Liver (tissue), 9 donors: ENCODE data around the gene VAV3. TPM values are rescaled to one million over a fixed set of nuclear protein-coding genes. Genes with fewer than 3 reads are reported as not detected.

Experiments
- DNase-seq: peaks from one replicate; pipeline ENCODE4 v3.0.0-alpha.2; 2017; ENCODE audit warnings: low spot score
- H3K27ac ChIP-seq, 2 donors: one replicate each; pipeline ENCODE4 v1.7.0; 2013; ENCODE audit warnings: inconsistent platforms in 2 of 2, low read length in 2 of 2, control low read depth in 1 of 2, low read depth in 1 of 2, mild to moderate bottlenecking in 1 of 2
- H3K27me3 ChIP-seq, 4 donors: one replicate each; pipeline versions ENCODE4 v1.6.1 to v1.7.0; 2013; ENCODE audit warnings: low read length in 3 of 4, inconsistent platforms in 1 of 4, mild to moderate bottlenecking in 1 of 4, moderate library complexity in 1 of 4; ENCODE audit not compliant: control insufficient read depth in 4 of 4, insufficient read depth in 4 of 4
- H3K36me3 ChIP-seq, 4 donors: one replicate each; pipeline versions ENCODE4 v1.6.1 to v1.7.0; 2013; ENCODE audit warnings: low read length in 3 of 4, mild to moderate bottlenecking in 3 of 4, low read depth in 1 of 4, moderate library complexity in 1 of 4; ENCODE audit not compliant: control insufficient read depth in 4 of 4, insufficient read depth in 3 of 4
- H3K4me1 ChIP-seq, 4 donors: one replicate each; pipeline versions ENCODE4 v1.6.1 to v1.7.0; 2013; ENCODE audit warnings: low read length in 3 of 4, mild to moderate bottlenecking in 3 of 4, moderate library complexity in 1 of 4; ENCODE audit not compliant: control insufficient read depth in 4 of 4, insufficient read depth in 4 of 4
- H3K4me3 ChIP-seq, 3 donors: one replicate each; pipeline versions ENCODE4 v1.6.1 to v1.7.0; 2013; ENCODE audit warnings: low read length in 3 of 3, control low read depth in 1 of 3, low read depth in 1 of 3, mild to moderate bottlenecking in 1 of 3
- H3K9ac ChIP-seq, 2 donors: one replicate each; pipeline ENCODE4 v1.7.0; 2013; ENCODE audit warnings: low read length in 2 of 2, mild to moderate bottlenecking in 2 of 2, moderate library complexity in 2 of 2, control low read depth in 1 of 2, low read depth in 1 of 2
- H3K9me3 ChIP-seq, 4 donors: one replicate each; pipeline versions ENCODE4 v1.6.1 to v1.7.0; 2013; ENCODE audit warnings: low read length in 3 of 4; ENCODE audit not compliant: control insufficient read depth in 4 of 4
- EGR1 ChIP-seq, 2 donors: IDR thresholded peaks; 2 replicates each; pipeline ENCODE4 v1.6.1; 2016 to 2018; ENCODE audit warnings: antibody characterized with exemption in 2 of 2, low read depth in 2 of 2
- FOXA1 ChIP-seq: IDR thresholded peaks from 2 replicates; pipeline ENCODE4 v1.6.1; 2016; ENCODE audit warnings: antibody characterized with exemption
- FOXA2 ChIP-seq: IDR thresholded peaks from 2 replicates; pipeline ENCODE4 v1.6.1; 2016; ENCODE audit warnings: antibody characterized with exemption
- GABPA ChIP-seq, 2 donors: IDR thresholded peaks in 1 of 2; conservative IDR thresholded peaks in 1 of 2; 2 replicates each; pipeline ENCODE4 v1.6.1; 2016; ENCODE audit warnings: antibody characterized with exemption in 2 of 2, mild to moderate bottlenecking in 1 of 2, moderate library complexity in 1 of 2
- HNF4A ChIP-seq, 2 donors: conservative IDR thresholded peaks; 2 replicates each; pipeline ENCODE4 v1.6.1; 2016; ENCODE audit warnings: antibody characterized with exemption in 2 of 2, mild to moderate bottlenecking in 2 of 2
- HNF4G ChIP-seq: IDR thresholded peaks from 2 replicates; pipeline ENCODE4 v1.6.1; 2016; ENCODE audit warnings: antibody characterized with exemption
- JUND ChIP-seq, 2 donors: IDR thresholded peaks; 2 replicates each; pipeline ENCODE4 v1.6.1; 2016; ENCODE audit warnings: antibody characterized with exemption in 2 of 2
- NR2F2 ChIP-seq: IDR thresholded peaks from 2 replicates; pipeline ENCODE4 v1.6.1; 2016; ENCODE audit warnings: antibody characterized with exemption
- RAD21 ChIP-seq, 2 donors: IDR thresholded peaks; 2 replicates each; pipeline ENCODE4 v1.6.1; 2016; ENCODE audit warnings: antibody characterized with exemption in 2 of 2, mild to moderate bottlenecking in 2 of 2
- RXRA ChIP-seq, 2 donors: IDR thresholded peaks; 2 replicates each; pipeline ENCODE4 v1.6.1; 2017 to 2018; ENCODE audit warnings: antibody characterized with exemption in 2 of 2, mild to moderate bottlenecking in 1 of 2
- SP1 ChIP-seq: IDR thresholded peaks from 2 replicates; pipeline ENCODE4 v1.6.1; 2018; ENCODE audit warnings: antibody characterized with exemption, mild to moderate bottlenecking
- TAF1 ChIP-seq: conservative IDR thresholded peaks from 2 replicates; pipeline ENCODE4 v1.6.1; 2016; ENCODE audit warnings: antibody characterized with exemption, mild to moderate bottlenecking
- YY1 ChIP-seq: IDR thresholded peaks from 2 replicates; pipeline ENCODE4 v1.6.1; 2016; ENCODE audit warnings: antibody characterized with exemption, mild to moderate bottlenecking
- WGBS: extraction: QIAGEN DNeasy Blood & Tissue Kit; methylation state at CpG from one replicate; pipeline ENCODE4 v1.1.7; 2013; 5-methylcytosine and 5-hydroxymethylcytosine counted together
- polyA plus RNA-seq, 2 donors: library from polyadenylated mRNA; stranded (reverse) in 1 of 2; unstranded in 1 of 2; fragments of 200-250 nt in 1 of 2; fragments of >200 nt in 1 of 2; fragmentation: Nextera tagmentation in 1 of 2; extraction: Ambion mirVana in 1 of 2; gene quantifications; one replicate each; pipeline versions ENCODE4 v1.2.1 to v1.2.3, GENCODE V29; 2013 to 2015
- total RNA-seq, 2 donors: library from RNA; depleted of rRNA; stranded (reverse); fragments of >200 nt; gene quantifications; one replicate each; pipeline ENCODE4 v1.2.3, GENCODE V29; 2014
- TF ChIP-seq, protein P1 (sequence below): fragments of 150-350 bp; IDR thresholded peaks from 2 replicates; pipeline ENCODE4 v1.5.1; 2017; ENCODE audit warnings: improper control_type of control experiment, low read depth, low read length; ENCODE audit not compliant: missing input control
- TF ChIP-seq, protein P2 (sequence below): IDR thresholded peaks from 2 replicates; pipeline ENCODE4 v1.6.1; 2016; ENCODE audit warnings: antibody characterized with exemption
- TF ChIP-seq, protein P3 (sequence below): IDR thresholded peaks from 2 replicates; pipeline ENCODE4 v1.6.1; 2016; ENCODE audit warnings: antibody characterized with exemption
- TF ChIP-seq, protein P4 (sequence below): IDR thresholded peaks from 2 replicates; pipeline ENCODE4 v1.6.1; 2016; ENCODE audit warnings: antibody characterized with exemption, mild to moderate bottlenecking
- donor health status: healthy.
- donor health status: healthy.
- donor health status: healthy.
- donor health status: healthy.
- donor health status: healthy.

VAV3 gene
- total and polyA plus RNA-seq, 4 donors: 0.46 to 4.8 (median 2.7) TPM

DNA sequence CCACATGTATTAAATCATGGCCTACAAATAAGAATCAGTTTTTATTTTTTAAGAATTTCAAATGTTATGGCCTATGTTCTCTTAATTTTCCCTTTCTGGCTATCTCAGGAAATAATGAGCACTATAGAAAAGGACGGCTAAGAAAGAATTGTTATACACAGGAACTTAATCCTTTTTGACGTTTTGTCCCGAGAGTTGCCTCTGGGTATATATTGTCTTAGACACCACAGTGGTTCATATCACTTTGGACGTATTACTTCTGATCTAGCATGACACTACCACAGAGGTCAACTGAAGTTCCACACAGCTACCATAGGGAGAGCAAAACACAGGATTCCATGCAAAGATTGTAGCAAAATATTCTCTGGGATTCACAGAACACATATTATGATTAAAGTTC, 307.6 kb downstream of the VAV3 start:
- WGBS: 90% methylated on average over 4 of the region's 4 CpGs
- TF ChIP-seq HNF4G (no peak), JUND (IDR thresholded peaks at IDR 0.05) (no peak)

DNA sequence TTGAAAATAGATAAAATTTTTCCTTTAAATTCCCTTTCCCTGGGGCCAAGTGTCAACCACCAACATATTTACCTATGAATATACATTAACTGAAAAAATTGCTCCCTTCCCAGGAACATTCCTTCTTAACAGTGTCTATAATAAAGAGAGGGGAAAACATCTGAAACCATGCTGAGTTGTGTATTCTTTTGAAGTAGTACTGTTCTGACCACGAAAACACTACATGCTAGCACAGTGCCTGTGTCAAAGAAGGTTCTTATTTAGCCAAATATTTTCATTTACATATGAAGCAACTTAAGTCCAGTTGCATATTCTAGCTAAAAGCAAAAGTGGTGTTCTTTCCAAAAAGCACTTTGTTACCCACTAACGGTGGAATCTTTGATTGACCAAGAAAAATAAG, 311.2 kb downstream of the VAV3 start:
- no peaks in the 10 kb centered on the region for H3K9me3 ChIP-seq
- DNase-seq: no peak
- no peaks in the 10 kb centered on the region for H3K36me3 ChIP-seq
- no peaks in the 10 kb centered on the region for H3K27me3 ChIP-seq
- no peak overlapping the region for H3K4me3 ChIP-seq
- no peak overlapping the region for H3K27ac ChIP-seq
- WGBS: 57% methylated on average over 2 of the region's 2 CpGs
- H3K4me1 ChIP-seq: peaks cover 0 to 1% (median 0%) of the 10 kb centered on the region in 4 donors
- no peak overlapping the region for H3K9ac ChIP-seq
- TF ChIP-seq, protein P1, sequence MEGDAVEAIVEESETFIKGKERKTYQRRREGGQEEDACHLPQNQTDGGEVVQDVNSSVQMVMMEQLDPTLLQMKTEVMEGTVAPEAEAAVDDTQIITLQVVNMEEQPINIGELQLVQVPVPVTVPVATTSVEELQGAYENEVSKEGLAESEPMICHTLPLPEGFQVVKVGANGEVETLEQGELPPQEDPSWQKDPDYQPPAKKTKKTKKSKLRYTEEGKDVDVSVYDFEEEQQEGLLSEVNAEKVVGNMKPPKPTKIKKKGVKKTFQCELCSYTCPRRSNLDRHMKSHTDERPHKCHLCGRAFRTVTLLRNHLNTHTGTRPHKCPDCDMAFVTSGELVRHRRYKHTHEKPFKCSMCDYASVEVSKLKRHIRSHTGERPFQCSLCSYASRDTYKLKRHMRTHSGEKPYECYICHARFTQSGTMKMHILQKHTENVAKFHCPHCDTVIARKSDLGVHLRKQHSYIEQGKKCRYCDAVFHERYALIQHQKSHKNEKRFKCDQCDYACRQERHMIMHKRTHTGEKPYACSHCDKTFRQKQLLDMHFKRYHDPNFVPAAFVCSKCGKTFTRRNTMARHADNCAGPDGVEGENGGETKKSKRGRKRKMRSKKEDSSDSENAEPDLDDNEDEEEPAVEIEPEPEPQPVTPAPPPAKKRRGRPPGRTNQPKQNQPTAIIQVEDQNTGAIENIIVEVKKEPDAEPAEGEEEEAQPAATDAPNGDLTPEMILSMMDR: no peak
- TF ChIP-seq HNF4G: no peak
- no peak for TF ChIP-seq FOXA1
- TF ChIP-seq, protein P2, sequence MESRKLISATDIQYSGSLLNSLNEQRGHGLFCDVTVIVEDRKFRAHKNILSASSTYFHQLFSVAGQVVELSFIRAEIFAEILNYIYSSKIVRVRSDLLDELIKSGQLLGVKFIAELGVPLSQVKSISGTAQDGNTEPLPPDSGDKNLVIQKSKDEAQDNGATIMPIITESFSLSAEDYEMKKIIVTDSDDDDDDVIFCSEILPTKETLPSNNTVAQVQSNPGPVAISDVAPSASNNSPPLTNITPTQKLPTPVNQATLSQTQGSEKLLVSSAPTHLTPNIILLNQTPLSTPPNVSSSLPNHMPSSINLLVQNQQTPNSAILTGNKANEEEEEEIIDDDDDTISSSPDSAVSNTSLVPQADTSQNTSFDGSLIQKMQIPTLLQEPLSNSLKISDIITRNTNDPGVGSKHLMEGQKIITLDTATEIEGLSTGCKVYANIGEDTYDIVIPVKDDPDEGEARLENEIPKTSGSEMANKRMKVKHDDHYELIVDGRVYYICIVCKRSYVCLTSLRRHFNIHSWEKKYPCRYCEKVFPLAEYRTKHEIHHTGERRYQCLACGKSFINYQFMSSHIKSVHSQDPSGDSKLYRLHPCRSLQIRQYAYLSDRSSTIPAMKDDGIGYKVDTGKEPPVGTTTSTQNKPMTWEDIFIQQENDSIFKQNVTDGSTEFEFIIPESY: no peak
- no peak for TF ChIP-seq GABPA (IDR thresholded peaks at IDR 0.05 in 1 of 2, conservative IDR thresholded peaks at IDR 0.05 in 1 of 2)
- no peak for TF ChIP-seq JUND (IDR thresholded peaks at IDR 0.05)
- TF ChIP-seq, protein P3, sequence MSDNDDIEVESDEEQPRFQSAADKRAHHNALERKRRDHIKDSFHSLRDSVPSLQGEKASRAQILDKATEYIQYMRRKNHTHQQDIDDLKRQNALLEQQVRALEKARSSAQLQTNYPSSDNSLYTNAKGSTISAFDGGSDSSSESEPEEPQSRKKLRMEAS: no peak
- TF ChIP-seq RXRA (IDR thresholded peaks at IDR 0.05): no peak
- TF ChIP-seq FOXA2: no peak
- TF ChIP-seq NR2F2: no peak
- no peak for TF ChIP-seq RAD21 (IDR thresholded peaks at IDR 0.05)
- no peak for TF ChIP-seq TAF1

More for the DNA sequence above, 307.6 kb downstream of the VAV3 start:
- no peaks in the 10 kb centered on the region for H3K36me3 ChIP-seq
- no peaks in the 10 kb centered on the region for H3K4me1 ChIP-seq
- no peak for DNase-seq
- H3K9ac ChIP-seq: no peak overlapping the region
- H3K27me3 ChIP-seq: no peaks in the 10 kb centered on the region
- no peaks in the 10 kb centered on the region for H3K9me3 ChIP-seq
- no peak overlapping the region for H3K4me3 ChIP-seq
- no peak overlapping the region for H3K27ac ChIP-seq

DNA sequence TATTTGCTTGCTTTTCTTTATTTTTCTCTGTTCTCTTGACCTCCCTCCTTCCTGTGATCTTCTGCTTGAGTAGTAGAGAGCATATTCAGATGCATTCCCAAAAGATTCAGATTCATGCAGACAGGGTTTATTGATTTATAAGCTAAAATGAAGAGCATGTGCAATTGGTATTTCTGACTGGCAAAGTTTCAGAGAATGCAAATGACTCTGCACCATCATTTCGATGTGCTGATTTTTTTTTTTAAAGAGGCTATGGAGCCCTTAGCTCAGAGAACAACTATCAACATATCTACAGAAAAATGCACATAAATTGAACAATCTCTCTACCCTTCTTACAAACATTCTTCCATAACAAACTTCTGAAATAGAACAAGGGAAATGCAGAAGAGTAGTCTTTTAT, 312.0 kb downstream of the VAV3 start:
- no peak overlapping the region for H3K27ac ChIP-seq
- H3K9me3 ChIP-seq: no peaks in the 10 kb centered on the region
- no peak overlapping the region for H3K9ac ChIP-seq
- no peak overlapping the region for H3K4me3 ChIP-seq
- peaks cover 0 to 1% (median 0%) of the 10 kb centered on the region in 4 donors for H3K4me1 ChIP-seq
- H3K27me3 ChIP-seq: no peaks in the 10 kb centered on the region
- no peaks in the 10 kb centered on the region for H3K36me3 ChIP-seq
- no peak for DNase-seq
- 79% methylated on average over 1 of the region's 1 CpG for WGBS
- TF ChIP-seq FOXA1 (no peak), YY1 (no peak), GABPA (IDR thresholded peaks at IDR 0.05 in 1 of 2, conservative IDR thresholded peaks at IDR 0.05 in 1 of 2) (no peak), HNF4G (no peak), NR2F2 (no peak), JUND (IDR thresholded peaks at IDR 0.05) (no peak), SP1 (no peak), EGR1 (IDR thresholded peaks at IDR 0.05; ENCODE audit: low read depth in 2 of 2) (no peak), TAF1 (no peak), HNF4A (conservative IDR thresholded peaks at IDR 0.05) (no peak), RAD21 (IDR thresholded peaks at IDR 0.05) (no peak), RXRA (IDR thresholded peaks at IDR 0.05) (no peak), FOXA2 (no peak)
- TF ChIP-seq, protein P3: no peak
- TF ChIP-seq, protein P1: no peak
- TF ChIP-seq, protein P4, sequence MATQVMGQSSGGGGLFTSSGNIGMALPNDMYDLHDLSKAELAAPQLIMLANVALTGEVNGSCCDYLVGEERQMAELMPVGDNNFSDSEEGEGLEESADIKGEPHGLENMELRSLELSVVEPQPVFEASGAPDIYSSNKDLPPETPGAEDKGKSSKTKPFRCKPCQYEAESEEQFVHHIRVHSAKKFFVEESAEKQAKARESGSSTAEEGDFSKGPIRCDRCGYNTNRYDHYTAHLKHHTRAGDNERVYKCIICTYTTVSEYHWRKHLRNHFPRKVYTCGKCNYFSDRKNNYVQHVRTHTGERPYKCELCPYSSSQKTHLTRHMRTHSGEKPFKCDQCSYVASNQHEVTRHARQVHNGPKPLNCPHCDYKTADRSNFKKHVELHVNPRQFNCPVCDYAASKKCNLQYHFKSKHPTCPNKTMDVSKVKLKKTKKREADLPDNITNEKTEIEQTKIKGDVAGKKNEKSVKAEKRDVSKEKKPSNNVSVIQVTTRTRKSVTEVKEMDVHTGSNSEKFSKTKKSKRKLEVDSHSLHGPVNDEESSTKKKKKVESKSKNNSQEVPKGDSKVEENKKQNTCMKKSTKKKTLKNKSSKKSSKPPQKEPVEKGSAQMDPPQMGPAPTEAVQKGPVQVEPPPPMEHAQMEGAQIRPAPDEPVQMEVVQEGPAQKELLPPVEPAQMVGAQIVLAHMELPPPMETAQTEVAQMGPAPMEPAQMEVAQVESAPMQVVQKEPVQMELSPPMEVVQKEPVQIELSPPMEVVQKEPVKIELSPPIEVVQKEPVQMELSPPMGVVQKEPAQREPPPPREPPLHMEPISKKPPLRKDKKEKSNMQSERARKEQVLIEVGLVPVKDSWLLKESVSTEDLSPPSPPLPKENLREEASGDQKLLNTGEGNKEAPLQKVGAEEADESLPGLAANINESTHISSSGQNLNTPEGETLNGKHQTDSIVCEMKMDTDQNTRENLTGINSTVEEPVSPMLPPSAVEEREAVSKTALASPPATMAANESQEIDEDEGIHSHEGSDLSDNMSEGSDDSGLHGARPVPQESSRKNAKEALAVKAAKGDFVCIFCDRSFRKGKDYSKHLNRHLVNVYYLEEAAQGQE: no peak
